BE2C (cell line): Measurements from ENCODE around the gene DPP4.
"Not testable (repeated sequence)": the region's sequence is repeated elsewhere in the genome, so short reads cannot be mapped to it uniquely, and the experiment has no call there.

ENCODE experiments used
- DNase-seq: peaks from one replicate; pipeline ENCODE4 v3.0.0-alpha.2; 2020
- H3K27me3 ChIP-seq: fragments of 250-450 bp; sonication (Bioruptor Pico); 2 replicates; pipeline ENCODE4 v1.5.1; 2020; ENCODE audit warnings: mild to moderate bottlenecking
- H3K36me3 ChIP-seq: fragments of 250-450 bp; sonication (Bioruptor Pico); 2 replicates; pipeline ENCODE4 v1.5.1; 2020; ENCODE audit warnings: mild to moderate bottlenecking
- H3K4me1 ChIP-seq: fragments of 250-450 bp; sonication (Bioruptor Pico); 2 replicates; pipeline ENCODE4 v1.5.1; 2020
- H3K4me3 ChIP-seq: 2 replicates; pipeline ENCODE4 v1.5.1; 2011; ENCODE audit warnings: low read depth, low read length
- H3K9me3 ChIP-seq: fragments of 250-450 bp; sonication (Bioruptor Pico); 2 replicates; pipeline ENCODE4 v1.5.1; 2020
- CTCF ChIP-seq: IDR thresholded peaks from 2 replicates; pipeline ENCODE4 v1.5.1; 2012; ENCODE audit warnings: mild to moderate bottlenecking, low read depth, low read length

The DPP4 gene

GRCh38 chr2:162056796-162057399 is 17.1 kb downstream of the DPP4 start:
- Histone ChIP-seq H3K9me3 (no peaks in the 10 kb centered on the region), H3K4me3 (no peak overlapping the region), H3K27me3 (no peaks in the 10 kb centered on the region), H3K4me1 (no peaks in the 10 kb centered on the region), H3K36me3 (no peaks in the 10 kb centered on the region)
- no peak for TF ChIP-seq CTCF
- DNase-seq: no peak

- no peak overlapping the region for H3K4me3 ChIP-seq
- H3K36me3 ChIP-seq: no peaks in the 10 kb centered on the region
- no peaks in the 10 kb centered on the region for H3K4me1 ChIP-seq
- H3K27me3 ChIP-seq: no peaks in the 10 kb centered on the region
- TF ChIP-seq CTCF: no peak
- H3K9me3 ChIP-seq: no peaks in the 10 kb centered on the region
- DNase-seq: no peak
Measured at GRCh38 chr2:162053808-162054155, 20.2 kb downstream of the DPP4 start.

GRCh38 chr2:162053066-162053807 is 20.8 kb downstream of the DPP4 start:
- no peak overlapping the region for H3K4me3 ChIP-seq
- H3K36me3 ChIP-seq: no peaks in the 10 kb centered on the region
- TF ChIP-seq CTCF: no peak
- no peak for DNase-seq
- no peaks in the 10 kb centered on the region for H3K27me3 ChIP-seq
- no peaks in the 10 kb centered on the region for H3K9me3 ChIP-seq
- no peaks in the 10 kb centered on the region for H3K4me1 ChIP-seq

GRCh38 chr2:162050513-162050961 is 23.5 kb downstream of the DPP4 start:
- Histone ChIP-seq H3K4me3 (no peak overlapping the region), H3K4me1 (no peaks in the 10 kb centered on the region), H3K36me3 (no peaks in the 10 kb centered on the region), H3K27me3 (no peaks in the 10 kb centered on the region), H3K9me3 (no peaks in the 10 kb centered on the region)
- no peak for DNase-seq
- no peak for TF ChIP-seq CTCF

- not testable (repeated sequence) for H3K4me3 ChIP-seq, H3K27me3 ChIP-seq, H3K36me3 ChIP-seq
Measured at GRCh38 chr2:162049089-162049488, 24.9 kb downstream of the DPP4 start.

GRCh38 chr2:162044586-162044985 is 29.4 kb downstream of the DPP4 start:
- DNase-seq: no peak
- H3K4me3 ChIP-seq: no peak overlapping the region
- H3K4me1 ChIP-seq: no peaks in the 10 kb centered on the region
- H3K27me3 ChIP-seq: no peaks in the 10 kb centered on the region
- no peak for TF ChIP-seq CTCF
- no peaks in the 10 kb centered on the region for H3K36me3 ChIP-seq
- H3K9me3 ChIP-seq: no peaks in the 10 kb centered on the region

More at GRCh38 chr2:162049089-162049488, 24.9 kb downstream of the DPP4 start:
- not testable (repeated sequence) for DNase-seq, H3K9me3 ChIP-seq, H3K4me1 ChIP-seq
